Neutrophil (primary cell): ENCODE measurements around the gene G3BP2.

Experiments used
- H3K27ac ChIP-seq: fragments of 200-600 bp; sonication (generic); 2 replicates; pipeline ENCODE4 v1.5.1; 2016; ENCODE audit warnings: mild to moderate bottlenecking, moderate library complexity
- H3K27me3 ChIP-seq: fragments of 200-600 bp; sonication (generic); 2 replicates; pipeline ENCODE4 v1.6.0; 2016; ENCODE audit warnings: mild to moderate bottlenecking
- H3K36me3 ChIP-seq: fragments of 200-600 bp; sonication (generic); 2 replicates; pipeline ENCODE4 v1.5.1; 2017
- H3K4me1 ChIP-seq, 2 experiments: fragments of 200-600 bp in 1 of 2; sonication (generic) in 1 of 2; 1 replicate in 1 of 2; 2 replicates in 1 of 2; pipeline versions ENCODE4 v1.5.1 to v1.6.1; 2013 to 2016; ENCODE audit warnings: low read depth in 1 of 2, low read length in 1 of 2, mild to moderate bottlenecking in 1 of 2, moderate library complexity in 1 of 2; ENCODE audit not compliant: control insufficient read depth in 1 of 2, insufficient read depth in 1 of 2
- H3K4me3 ChIP-seq, 2 experiments: fragments of 200-600 bp in 1 of 2; sonication (generic) in 1 of 2; 1 replicate in 1 of 2; 2 replicates in 1 of 2; pipeline ENCODE4 v1.5.1; 2013 to 2016; ENCODE audit warnings: low read depth in 1 of 2, low read length in 1 of 2, mild to moderate bottlenecking in 1 of 2, moderate library complexity in 1 of 2
- H3K9me3 ChIP-seq: fragments of 200-600 bp; sonication (generic); 2 replicates; pipeline ENCODE4 v1.5.1; 2016
- CTCF ChIP-seq: fragments of 200-600 bp; sonication (generic); IDR thresholded peaks from 2 replicates; pipeline ENCODE4 v1.5.1; 2016; ENCODE audit warnings: antibody characterized with exemption

Gene G3BP2

GRCh38 chr4:75630174-75630936 is 42.9 kb downstream of the G3BP2 start, which contains the start of gene CDKL2:
CDKL2 (minus strand) TSS chr4:75630528; CDS start chr4:75625988, 4,540 bp downstream.
- H3K36me3 ChIP-seq = no peaks in the 10 kb centered on the region
- no peaks in the 10 kb centered on the region for H3K9me3 ChIP-seq
- no peak for TF ChIP-seq CTCF
- peaks cover 10% of the 10 kb centered on the region for H3K27me3 ChIP-seq
- no peak within 1 kb of the TSS for H3K27ac ChIP-seq
- H3K4me3 ChIP-seq = peak within 1 kb of the TSS; percentile 66 to 69
- peaks cover 10 to 12% of the 10 kb centered on the region in 2 experiments for H3K4me1 ChIP-seq

- no peak for TF ChIP-seq CTCF
- no peaks in the 10 kb centered on the region for H3K9me3 ChIP-seq
- H3K27me3 ChIP-seq = peaks cover 10% of the 10 kb centered on the region
- H3K4me3 ChIP-seq = no peak overlapping the region
- no peaks in the 10 kb centered on the region for H3K36me3 ChIP-seq
- H3K27ac ChIP-seq = no peak overlapping the region
- peaks cover 10 to 12% of the 10 kb centered on the region in 2 experiments for H3K4me1 ChIP-seq
Observed at GRCh38 chr4:75629239-75629638, 44.0 kb downstream of the G3BP2 start.

GRCh38 chr4:75623026-75623425 is 50.2 kb downstream of the G3BP2 start:
- no peaks in the 10 kb centered on the region for H3K4me1 ChIP-seq
- no peak for TF ChIP-seq CTCF
- H3K27ac ChIP-seq = no peak overlapping the region
- no peaks in the 10 kb centered on the region for H3K9me3 ChIP-seq
- no peaks in the 10 kb centered on the region for H3K36me3 ChIP-seq
- no peak overlapping the region for H3K4me3 ChIP-seq
- no peaks in the 10 kb centered on the region for H3K27me3 ChIP-seq

GRCh38 chr4:75621715-75622114 is 51.5 kb downstream of the G3BP2 start:
- TF ChIP-seq CTCF = no peak
- H3K27ac ChIP-seq = no peak overlapping the region
- H3K4me1 ChIP-seq = no peaks in the 10 kb centered on the region
- H3K9me3 ChIP-seq = no peaks in the 10 kb centered on the region
- no peaks in the 10 kb centered on the region for H3K36me3 ChIP-seq
- no peaks in the 10 kb centered on the region for H3K27me3 ChIP-seq
- no peak overlapping the region for H3K4me3 ChIP-seq

- TF ChIP-seq CTCF = no peak
- Histone ChIP-seq H3K36me3 (no peaks in the 10 kb centered on the region), H3K9me3 (no peaks in the 10 kb centered on the region), H3K4me3 (no peak overlapping the region), H3K27ac (no peak overlapping the region), H3K27me3 (no peaks in the 10 kb centered on the region), H3K4me1 (no peaks in the 10 kb centered on the region)
Observed at GRCh38 chr4:75612306-75612705, 60.9 kb downstream of the G3BP2 start.
